ENCODE results near the gene LRIT1. TPM values are rescaled to one million over a fixed set of nuclear protein-coding genes. Genes with fewer than 3 reads are reported as not detected.

LRIT1 gene
- total RNA-seq, 6 donors from 2014 or later, result not detected

GRCh38 chr10:84193327-84193726, 48.0 kb downstream of the LRIT1 start:
- peaks cover 5 to 15% (median 12%) of the 10 kb centered on the region in 4 donors for H3K4me1 ChIP-seq
- no peak overlapping the region for H3K27ac ChIP-seq
- no peak for DNase-seq
- H3K27me3 ChIP-seq, result peaks cover 0 to 23% (median 9%) of the 10 kb centered on the region in 4 donors
- TF ChIP-seq EP300 (IDR thresholded peaks at IDR 0.05), result no peak
- TF ChIP-seq, protein P1, sequence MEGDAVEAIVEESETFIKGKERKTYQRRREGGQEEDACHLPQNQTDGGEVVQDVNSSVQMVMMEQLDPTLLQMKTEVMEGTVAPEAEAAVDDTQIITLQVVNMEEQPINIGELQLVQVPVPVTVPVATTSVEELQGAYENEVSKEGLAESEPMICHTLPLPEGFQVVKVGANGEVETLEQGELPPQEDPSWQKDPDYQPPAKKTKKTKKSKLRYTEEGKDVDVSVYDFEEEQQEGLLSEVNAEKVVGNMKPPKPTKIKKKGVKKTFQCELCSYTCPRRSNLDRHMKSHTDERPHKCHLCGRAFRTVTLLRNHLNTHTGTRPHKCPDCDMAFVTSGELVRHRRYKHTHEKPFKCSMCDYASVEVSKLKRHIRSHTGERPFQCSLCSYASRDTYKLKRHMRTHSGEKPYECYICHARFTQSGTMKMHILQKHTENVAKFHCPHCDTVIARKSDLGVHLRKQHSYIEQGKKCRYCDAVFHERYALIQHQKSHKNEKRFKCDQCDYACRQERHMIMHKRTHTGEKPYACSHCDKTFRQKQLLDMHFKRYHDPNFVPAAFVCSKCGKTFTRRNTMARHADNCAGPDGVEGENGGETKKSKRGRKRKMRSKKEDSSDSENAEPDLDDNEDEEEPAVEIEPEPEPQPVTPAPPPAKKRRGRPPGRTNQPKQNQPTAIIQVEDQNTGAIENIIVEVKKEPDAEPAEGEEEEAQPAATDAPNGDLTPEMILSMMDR (IDR thresholded peaks at IDR 0.05), result no peak
- no peak for TF ChIP-seq POLR2A (IDR thresholded peaks at IDR 0.05)
- TF ChIP-seq POLR2AphosphoS5 (IDR thresholded peaks at IDR 0.05), result no peak
- ATAC-seq (ENCODE audit: low FRiP score in 2 of 2), result no peak
- H3K9me3 ChIP-seq, result no peaks in the 10 kb centered on the region
- no peaks in the 10 kb centered on the region for H3K36me3 ChIP-seq
- 85 to 93% methylated on average over 2 of the region's 2 CpGs for WGBS, 2 donors
- H3K4me3 ChIP-seq, result no peak overlapping the region

- WGBS, 2 donors, result 58 to 73% methylated on average over 4 to 5 of the region's 5 CpGs
- Histone ChIP-seq H3K9me3 (no peaks in the 10 kb centered on the region), H3K36me3 (no peaks in the 10 kb centered on the region), H3K4me1 (peaks cover 5 to 15% (median 12%) of the 10 kb centered on the region in 4 donors), H3K27me3 (peaks cover 0 to 22% (median 9%) of the 10 kb centered on the region in 4 donors), H3K27ac (no peak overlapping the region), H3K4me3 (no peak overlapping the region)
- DNase-seq (no peak), ATAC-seq (ENCODE audit: low FRiP score in 2 of 2) (no peak)
- TF ChIP-seq EP300 (IDR thresholded peaks at IDR 0.05), result no peak
- no peak for TF ChIP-seq POLR2A (IDR thresholded peaks at IDR 0.05)
- TF ChIP-seq, protein P1 (IDR thresholded peaks at IDR 0.05), result no peak
- TF ChIP-seq POLR2AphosphoS5 (IDR thresholded peaks at IDR 0.05), result no peak
These were observed 50.2 kb downstream of the LRIT1 start for GRCh38 chr10:84191106-84191505.

GRCh38 chr10:84190621-84191020, 50.7 kb downstream of the LRIT1 start:
- ATAC-seq (ENCODE audit: low FRiP score in 2 of 2), result no peak
- Histone ChIP-seq H3K36me3 (no peaks in the 10 kb centered on the region), H3K9me3 (no peaks in the 10 kb centered on the region), H3K27ac (no peak overlapping the region), H3K27me3 (peaks cover 0 to 17% (median 9%) of the 10 kb centered on the region in 4 donors), H3K4me3 (no peak overlapping the region), H3K4me1 (peaks cover 5 to 15% (median 12%) of the 10 kb centered on the region in 4 donors)
- 83 to 85% methylated on average over 2 to 3 of the region's 3 CpGs for WGBS, 2 donors
- DNase-seq, result no peak
- TF ChIP-seq, protein P1 (IDR thresholded peaks at IDR 0.05), result no peak
- TF ChIP-seq EP300 (IDR thresholded peaks at IDR 0.05), result no peak
- TF ChIP-seq POLR2A (IDR thresholded peaks at IDR 0.05), result no peak
- TF ChIP-seq POLR2AphosphoS5 (IDR thresholded peaks at IDR 0.05), result no peak

DNA sequence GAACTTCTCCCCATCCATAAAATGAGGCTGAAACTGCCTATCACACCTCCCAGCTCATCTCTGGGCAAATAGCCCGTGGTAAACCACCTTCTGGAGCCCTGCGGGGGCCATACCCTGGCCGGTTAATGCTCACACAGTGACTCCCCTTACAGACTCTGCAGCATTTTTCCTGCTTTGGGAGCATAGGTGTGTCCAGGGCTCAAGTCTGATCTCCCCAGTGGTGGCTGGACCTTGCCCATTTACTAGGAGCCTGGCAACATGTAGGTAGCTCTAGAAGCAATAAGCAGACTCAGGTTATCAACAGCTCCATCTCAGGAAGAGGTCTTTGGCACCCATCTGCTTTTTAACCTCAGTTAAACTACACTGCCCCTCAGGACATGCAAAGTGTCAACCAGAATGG, 52.5 kb downstream of the LRIT1 start:
- no peak for DNase-seq
- TF ChIP-seq, protein P1 (IDR thresholded peaks at IDR 0.05), result no peak
- no peak for TF ChIP-seq EP300 (IDR thresholded peaks at IDR 0.05)
- no peak for TF ChIP-seq POLR2A (IDR thresholded peaks at IDR 0.05)
- no peaks in the 10 kb centered on the region for H3K36me3 ChIP-seq
- H3K27me3 ChIP-seq, result peaks cover 0 to under 1% (median 0%) of the 10 kb centered on the region in 4 donors
- ATAC-seq (ENCODE audit: low FRiP score in 2 of 2), result no peak
- no peaks in the 10 kb centered on the region for H3K9me3 ChIP-seq
- H3K4me3 ChIP-seq, result no peak overlapping the region
- no peak overlapping the region for H3K27ac ChIP-seq
- no peaks in the 10 kb centered on the region for H3K4me1 ChIP-seq
- WGBS, 2 donors, result 72 to 100% methylated on average over 1 to 3 of the region's 3 CpGs

DNA sequence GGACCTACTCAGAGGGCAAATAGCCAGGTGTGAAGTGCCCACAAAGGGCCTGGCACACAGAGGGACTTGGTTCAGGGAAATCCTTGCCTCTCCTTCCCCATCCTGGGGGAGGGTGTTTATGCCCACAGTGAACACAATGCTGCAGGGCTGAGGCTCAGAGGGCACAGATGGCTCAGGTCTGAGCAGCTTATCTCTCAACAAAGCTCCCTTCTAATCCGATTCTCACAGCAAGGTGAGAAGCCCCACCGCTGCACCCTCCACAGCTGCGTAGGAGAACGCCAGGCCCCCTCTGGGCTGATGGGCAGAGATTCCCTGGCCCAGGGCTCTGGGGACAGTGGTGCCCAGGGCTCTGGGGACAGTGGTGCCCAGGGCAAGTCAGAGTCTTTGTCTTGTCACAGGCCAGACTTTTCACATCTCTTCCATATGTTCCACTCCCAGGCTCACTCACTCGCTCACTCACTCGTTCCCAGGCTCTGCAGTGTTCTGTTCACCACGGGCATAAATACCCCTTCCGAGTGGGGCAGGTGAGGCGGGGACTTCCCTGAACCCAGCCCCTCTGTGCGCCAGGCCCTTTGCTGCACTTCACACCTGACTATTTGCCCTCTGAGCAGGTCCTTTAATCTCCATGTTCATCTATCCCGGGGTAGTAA, 55.7 kb downstream of the LRIT1 start:
- DNase-seq, result no peak
- H3K27me3 ChIP-seq, result no peaks in the 10 kb centered on the region
- no peaks in the 10 kb centered on the region for H3K36me3 ChIP-seq
- H3K27ac ChIP-seq, result no peak overlapping the region
- TF ChIP-seq, protein P1 (IDR thresholded peaks at IDR 0.05), result no peak
- TF ChIP-seq POLR2A (IDR thresholded peaks at IDR 0.05) (no peak), EP300 (IDR thresholded peaks at IDR 0.05) (no peak), POLR2AphosphoS5 (IDR thresholded peaks at IDR 0.05) (no peak)
- ATAC-seq (ENCODE audit: low FRiP score in 2 of 2), result no peak
- H3K4me1 ChIP-seq, result no peaks in the 10 kb centered on the region
- 64 to 77% methylated on average over 6 to 11 of the region's 11 CpGs for WGBS, 2 donors
- H3K9me3 ChIP-seq, result no peaks in the 10 kb centered on the region
- no peak overlapping the region for H3K4me3 ChIP-seq
